ENCODE measurements around the gene RFC2. TPM values are rescaled to one million over a fixed set of nuclear protein-coding genes. Genes with fewer than 3 reads are reported as not detected.
A peak's percentile ranks its signal among the peaks of the same experiment; 100 is the strongest.
"Not testable (repeated sequence)": the region's sequence is repeated elsewhere in the genome, so short reads cannot be mapped to it uniquely, and the experiment has no call there.

The RFC2 gene
- total RNA-seq, 1 donor from 2014 or later: 10.5 TPM

- ATAC-seq (no peak), DNase-seq (no peak)
- intact Hi-C loops (cut with micrococcal nuclease): loop anchor here (5.0 kb wide), 1 partner anchor 142 kb away; no protein-coding TSS in a partner anchor
These were observed 720 bp upstream of the RFC2 start for GRCh38 chr7:74254858-74255379.

DNA sequence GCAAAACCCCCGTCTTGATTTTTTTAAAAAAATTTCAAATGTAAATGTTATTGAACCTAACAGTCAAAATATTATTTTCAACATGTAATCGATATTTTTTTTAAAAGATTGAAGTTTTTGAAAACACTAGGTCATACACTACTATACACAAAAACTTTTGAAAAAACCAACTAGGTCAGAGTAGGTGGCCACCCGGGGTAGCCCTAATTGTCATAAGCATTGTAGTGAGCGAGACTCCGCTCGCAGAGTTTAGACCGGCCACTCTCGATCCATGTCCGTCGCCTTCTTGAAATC is 417 bp downstream of the RFC2 start:
- DNase-seq (no peak), ATAC-seq (peak; percentile 13)
- intact Hi-C loops (cut with micrococcal nuclease): no loop called here

DNA sequence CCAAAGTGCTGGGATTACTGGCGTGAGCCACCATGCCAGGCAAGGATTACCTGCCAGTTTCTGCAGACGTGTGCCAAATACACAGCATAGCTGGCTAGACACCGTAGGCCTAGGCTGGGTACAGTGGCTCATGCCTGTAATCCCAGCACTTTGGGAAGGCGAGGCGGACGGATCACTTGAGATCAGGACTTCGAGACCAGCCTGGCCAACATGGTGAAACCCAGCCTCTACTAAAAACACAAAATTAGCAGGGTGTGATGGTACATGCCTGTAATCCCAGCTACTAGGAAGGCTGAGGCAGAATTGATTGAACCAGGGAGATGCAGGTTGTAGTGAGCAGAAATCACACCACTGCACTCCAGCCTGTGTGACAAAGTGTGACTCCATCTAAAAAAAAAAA is 868 bp downstream of the RFC2 start:
- DNase-seq (no peak), ATAC-seq (no peak)
- intact Hi-C loops (cut with micrococcal nuclease): no loop called here

- intact Hi-C loops (cut with micrococcal nuclease): no loop called here
- ATAC-seq: no peak
- no peak for DNase-seq
These were observed 1.3 kb downstream of the RFC2 start for GRCh38 chr7:74252893-74253292.

DNA sequence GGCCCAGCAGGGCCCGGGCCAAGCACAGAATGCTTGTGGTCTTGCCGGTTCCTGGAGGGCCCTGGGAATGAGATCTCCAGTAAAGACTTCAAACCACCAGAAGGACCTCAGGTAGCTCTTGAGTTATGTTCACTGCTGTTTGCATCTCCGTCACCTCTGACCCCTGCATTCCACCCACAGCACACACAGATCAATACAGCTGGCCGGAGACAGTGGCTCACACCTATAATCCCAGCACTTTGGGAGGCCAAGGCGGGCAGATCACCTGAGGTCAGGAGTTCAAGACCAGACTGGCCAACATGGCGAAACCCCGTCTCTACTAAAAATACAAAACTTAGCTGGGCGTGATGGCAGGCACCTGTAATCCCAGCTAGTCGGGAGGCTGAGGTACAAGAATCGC is 5.1 kb downstream of the RFC2 start:
- ATAC-seq; DNase-seq; intact Hi-C loops (cut with micrococcal nuclease): not testable (repeated sequence)

DNA sequence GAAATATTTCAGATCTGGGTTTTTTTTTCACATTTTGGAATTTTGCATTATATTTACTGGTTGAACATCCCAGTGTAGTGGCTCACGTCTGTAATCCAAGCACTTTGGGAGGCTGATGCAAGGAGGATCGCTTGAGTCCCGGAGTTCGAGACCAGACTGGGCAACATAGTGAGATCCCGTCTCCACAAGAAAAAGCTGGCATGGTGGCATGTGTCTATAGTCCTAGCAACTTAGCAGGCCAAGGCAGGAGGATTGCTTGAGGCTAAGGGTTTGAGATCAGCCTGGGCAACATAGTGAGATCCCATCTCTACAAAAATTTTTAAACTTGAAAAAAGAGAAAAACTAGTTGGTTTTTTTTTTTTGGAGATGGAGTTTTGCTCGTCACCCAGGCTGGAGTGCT is 6.0 kb downstream of the RFC2 start:
- intact Hi-C loops (cut with micrococcal nuclease): no loop called here
- no peak for DNase-seq
- ATAC-seq: no peak

- DNase-seq: no peak
- intact Hi-C loops (cut with micrococcal nuclease): no loop called here
- ATAC-seq: no peak
These were observed 7.7 kb downstream of the RFC2 start for GRCh38 chr7:74246497-74246896.

GRCh38 chr7:74242122-74242443 is 12.1 kb downstream of the RFC2 start:
- ATAC-seq (no peak), DNase-seq (no peak)
- intact Hi-C loops (cut with micrococcal nuclease): no loop called here

- no peak for DNase-seq
- intact Hi-C loops (cut with micrococcal nuclease): no loop called here
- no peak for ATAC-seq
These were observed 13.7 kb downstream of the RFC2 start for GRCh38 chr7:74240482-74240881.

DNA sequence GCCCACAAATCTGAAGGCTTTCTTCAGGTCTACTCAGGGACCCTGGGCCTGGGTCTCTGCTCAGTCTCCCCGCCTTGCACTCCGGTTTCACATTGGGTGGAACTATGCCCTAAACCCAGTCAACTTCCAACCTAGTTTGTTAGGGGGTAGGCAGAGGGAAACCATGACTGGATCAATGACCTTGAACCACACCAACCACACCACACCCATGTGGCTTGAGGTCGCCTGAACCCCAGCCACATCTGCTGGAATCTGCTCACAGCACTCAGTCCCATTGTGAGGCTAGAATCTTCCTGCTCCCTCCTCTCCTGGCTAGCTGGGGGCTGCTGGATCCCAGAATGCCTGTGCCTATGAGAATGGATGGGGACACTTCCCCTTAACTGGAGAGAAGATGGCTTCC is 17.9 kb downstream of the RFC2 start:
- DNase-seq (no peak), ATAC-seq (no peak)
- intact Hi-C loops (cut with micrococcal nuclease): no loop called here

DNA sequence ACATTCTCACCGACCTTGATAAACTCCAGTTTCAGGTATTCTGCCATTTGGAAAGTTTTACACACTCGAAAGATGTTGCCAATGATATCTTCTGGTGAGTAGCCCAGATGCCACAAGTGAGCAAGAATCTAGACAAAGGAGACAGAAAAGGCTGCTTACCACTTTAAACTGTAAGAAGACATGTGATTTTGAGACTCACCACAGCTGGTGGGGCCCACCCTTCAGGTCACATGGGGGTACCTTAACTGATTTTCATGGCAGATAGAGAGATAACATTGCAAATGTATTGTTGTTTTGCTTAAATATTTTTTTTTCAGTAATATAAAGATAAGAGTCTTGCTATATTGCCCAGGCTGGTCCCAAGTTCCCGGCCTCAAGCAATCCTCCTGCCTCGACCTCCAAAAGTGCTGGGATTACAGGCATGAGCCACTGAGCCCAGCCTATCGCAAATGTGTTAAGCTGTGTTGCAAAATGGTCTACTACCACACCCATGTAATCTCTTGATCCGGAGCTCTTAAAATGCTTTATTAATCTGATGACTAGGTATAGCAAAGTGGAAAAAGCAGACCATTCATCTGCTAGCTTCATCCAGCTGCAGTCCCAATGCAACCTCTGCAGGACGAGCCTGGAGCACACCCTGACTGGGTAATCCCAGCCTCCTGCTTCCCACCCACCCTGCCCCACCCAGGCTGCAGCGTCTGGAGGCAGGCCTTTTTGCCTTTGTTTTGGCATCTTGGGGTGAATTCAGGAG is 18.5 kb downstream of the RFC2 start:
- no peak for DNase-seq
- intact Hi-C loops (cut with micrococcal nuclease): no loop called here
- no peak for ATAC-seq

DNA sequence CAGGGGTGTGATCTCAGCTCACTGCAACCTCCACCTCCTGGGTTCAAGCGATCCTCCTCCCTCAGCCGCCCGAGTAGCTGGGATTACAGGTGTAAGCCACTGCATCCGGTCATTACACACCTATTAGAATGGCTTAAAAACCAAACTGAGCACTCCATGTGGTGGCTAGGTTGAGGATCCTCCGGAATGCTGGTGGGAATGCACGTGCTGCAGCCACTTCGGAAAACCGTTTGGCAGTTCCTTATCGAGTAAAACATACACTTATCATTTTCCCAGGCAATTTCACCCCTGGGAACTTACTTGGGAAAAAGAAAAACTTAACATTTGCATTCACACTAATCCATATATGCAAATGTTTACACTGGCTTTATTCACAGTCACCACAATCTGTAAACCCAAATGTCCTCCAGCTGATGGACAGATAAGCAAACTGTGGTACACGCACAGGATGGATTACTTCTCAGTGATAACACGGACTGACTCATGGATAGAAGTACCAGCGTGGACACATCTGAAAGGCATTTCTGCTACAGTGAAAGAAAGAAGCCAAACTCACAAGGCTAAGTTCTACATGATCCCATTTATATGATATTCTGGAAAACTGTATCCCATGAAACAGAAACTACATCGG is 20.4 kb downstream of the RFC2 start:
- intact Hi-C loops (cut with micrococcal nuclease): no loop called here
- ATAC-seq: no peak
- DNase-seq: no peak

GRCh38 chr7:74231232-74231590 is 23.0 kb downstream of the RFC2 start:
- intact Hi-C loops (cut with micrococcal nuclease): no loop called here
- DNase-seq (no peak), ATAC-seq (no peak)

GRCh38 chr7:74230446-74231231 is 23.6 kb downstream of the RFC2 start:
- intact Hi-C loops (cut with micrococcal nuclease): no loop called here
- DNase-seq: no peak
- ATAC-seq: no peak

- ATAC-seq: peak; percentile 25
- DNase-seq: no peak
- intact Hi-C loops (cut with micrococcal nuclease): no loop called here
These were observed 25.0 kb downstream of the RFC2 start for GRCh38 chr7:74228951-74229900.

DNA sequence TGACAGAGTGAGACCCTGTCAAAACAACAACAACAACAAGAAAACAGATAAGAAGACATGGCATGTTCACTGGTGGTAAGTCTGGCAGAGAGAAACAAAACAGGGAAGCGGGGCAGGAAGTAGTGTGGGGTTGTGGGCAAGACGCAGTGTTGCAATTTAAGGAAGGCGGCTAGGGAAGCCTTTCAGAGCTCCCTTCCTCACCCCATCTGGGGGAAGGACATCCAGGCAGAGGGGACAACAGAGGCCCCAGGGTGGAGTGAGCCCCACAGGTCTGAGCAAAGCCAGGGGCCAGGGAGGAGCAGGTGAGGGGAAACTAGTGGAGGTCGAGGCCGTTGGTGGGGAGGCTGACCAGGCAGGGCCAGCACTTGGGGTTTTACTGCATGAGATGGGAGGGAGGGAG is 27.6 kb downstream of the RFC2 start:
- intact Hi-C loops (cut with micrococcal nuclease): no loop called here
- DNase-seq (no peak), ATAC-seq (peak; percentile 76)

- ATAC-seq: no peak
- intact Hi-C loops (cut with micrococcal nuclease): no loop called here
- peak; percentile 5 for DNase-seq
These were observed 28.8 kb downstream of the RFC2 start for GRCh38 chr7:74225400-74225799.

DNA sequence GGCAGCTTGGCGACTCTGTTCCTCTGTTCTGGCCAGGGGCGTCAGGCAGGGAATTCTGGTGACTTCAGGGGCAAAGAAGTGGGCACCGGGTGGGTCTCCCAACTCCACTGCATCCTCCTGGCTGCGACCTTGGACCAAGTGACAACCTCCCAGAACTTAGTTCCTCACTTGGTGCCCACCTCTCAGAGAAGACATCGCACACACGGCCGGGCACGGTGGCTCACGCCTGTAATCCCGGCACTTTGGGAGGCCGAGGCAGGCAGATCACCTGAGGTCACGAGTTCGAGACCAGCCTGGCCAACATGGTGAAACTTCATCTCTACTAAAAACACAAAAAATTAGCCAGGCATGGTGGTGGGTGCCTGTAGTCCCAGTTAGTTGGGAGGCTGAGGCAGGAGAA is 29.3 kb downstream of the RFC2 start:
- DNase-seq; intact Hi-C loops (cut with micrococcal nuclease); ATAC-seq: not testable (repeated sequence)

- ATAC-seq: no peak
These were observed 29.7 kb downstream of the RFC2 start for GRCh38 chr7:74224511-74224832.

More at GRCh38 chr7:74224511-74224832, 29.7 kb downstream of the RFC2 start:
- intact Hi-C loops (cut with micrococcal nuclease): no loop called here
- DNase-seq: no peak

All from left ventricle myocardium superior (tissue), 1 donor.